Measurements from ENCODE around the gene EIF5A. TPM values are rescaled to one million over a fixed set of nuclear protein-coding genes. Genes with fewer than 3 reads are reported as not detected.

Gene EIF5A
- total and polyA plus RNA-seq, 2 of the 8 experiments (the other 6 are each of a cell fraction or from before 2014, with no cell fraction given): 717 to 1,172 TPM

DNA sequence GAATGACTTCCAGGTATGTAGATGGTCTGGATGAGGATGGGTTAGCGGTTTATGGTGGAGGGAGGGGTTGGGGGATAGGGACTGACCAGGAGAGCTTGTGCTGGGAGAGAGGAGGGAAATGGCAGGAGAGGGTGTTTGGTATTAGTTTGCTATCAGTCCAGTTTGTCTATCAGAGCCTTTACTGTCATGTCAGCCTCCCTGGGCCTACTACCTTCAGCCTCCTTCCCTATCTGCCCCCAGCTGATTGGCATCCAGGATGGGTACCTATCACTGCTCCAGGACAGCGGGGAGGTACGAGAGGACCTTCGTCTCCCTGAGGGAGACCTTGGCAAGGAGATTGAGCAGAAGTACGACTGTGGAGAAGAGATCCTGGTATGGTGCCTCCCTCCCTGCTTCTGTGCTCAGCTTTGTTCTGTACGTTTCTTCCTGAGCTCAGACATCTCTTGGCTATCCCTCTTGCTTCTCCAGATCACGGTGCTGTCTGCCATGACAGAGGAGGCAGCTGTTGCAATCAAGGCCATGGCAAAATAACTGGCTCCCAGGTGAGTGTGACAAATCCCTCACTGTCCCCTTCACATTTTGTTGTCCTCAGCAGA lies 3.8 kb downstream of the EIF5A start:
- Histone ChIP-seq H3K9me3 (ENCODE audit: insufficient read depth in 2 of 2, low read depth in 1 of 2, low read length in 1 of 2) (no peaks in the 10 kb centered on the region), H2AK5ac (ENCODE audit: low read depth, low read length) (no peak overlapping the region), H3K9ac (replicated peaks in 1 of 4; ENCODE audit: extremely low read depth in 1 of 4, low read depth in 3 of 4, low read length in 3 of 4) (no peak overlapping the region; a peak in 1 of 7 replicates), H3K4me3 (ENCODE audit: extremely low read depth in 1 of 4, insufficient read depth in 2 of 4, low read depth in 3 of 4, low read length in 4 of 4) (no peak overlapping the region), H2AFZ (ENCODE audit: low read length) (no peak overlapping the region), H2BK15ac (ENCODE audit: low read length) (no peak overlapping the region), H3K56ac (replicated peaks; ENCODE audit: insufficient read length, low read depth, low read length) (no peak overlapping the region), H3K4me1 (replicated peaks in 1 of 4; ENCODE audit: control insufficient read depth in 3 of 4, insufficient read depth in 4 of 4, low read length in 3 of 4) (peaks cover 0 to 19% (median 9%) of the 10 kb centered on the region in 4 experiments; a peak in 5 of 7 replicates), H4K91ac (replicated peaks; ENCODE audit: insufficient read length, low read length) (no peak overlapping the region), H2BK20ac (ENCODE audit: low read length) (no peak overlapping the region), H4K20me1 (replicated peaks in 1 of 2; ENCODE audit: control insufficient read depth in 1 of 2, insufficient read depth in 2 of 2, low read length in 2 of 2) (peaks cover 21 to 28% of the 10 kb centered on the region in 2 experiments), H3K27me3 (replicated peaks in 1 of 4; ENCODE audit: control insufficient read depth in 3 of 4, extremely low read depth in 1 of 4, insufficient read depth in 3 of 4, low read length in 3 of 4) (no peaks in the 10 kb centered on the region), H3K79me2 (ENCODE audit: control insufficient read depth in 1 of 2, insufficient read depth in 2 of 2, low read length in 2 of 2) (peaks cover 17 to 43% of the 10 kb centered on the region in 2 experiments), H4K8ac (ENCODE audit: extremely low read depth, insufficient read depth, low read length) (no peak overlapping the region), H2BK120ac (replicated peaks; ENCODE audit: low read depth, low read length) (no peak overlapping the region), H3K14ac (ENCODE audit: insufficient read length) (no peak overlapping the region), H3K27ac (ENCODE audit: low read depth, low read length) (no peak overlapping the region), H4K5ac (ENCODE audit: insufficient read length, low read depth, low read length) (no peak overlapping the region), H2BK5ac (ENCODE audit: low read depth, low read length) (no peak overlapping the region), H3K23me2 (ENCODE audit: low read depth, low read length) (peaks cover 10% of the 10 kb centered on the region), H3K4me2 (ENCODE audit: insufficient read depth in 1 of 2, low read depth in 2 of 2, low read length in 2 of 2) (no peak overlapping the region), H2BK12ac (ENCODE audit: low read depth, low read length) (no peak overlapping the region), H3K36me3 (ENCODE audit: control insufficient read depth in 2 of 4, insufficient read depth in 4 of 4, low read length in 3 of 4) (peaks cover 27 to 46% (median 36%) of the 10 kb centered on the region in 4 experiments), H3K18ac (ENCODE audit: extremely low read depth, low read length) (no peak overlapping the region), H3K23ac (ENCODE audit: insufficient read length) (no peak overlapping the region), H3K4ac (replicated peaks; ENCODE audit: insufficient read length, low read depth, low read length) (no peak overlapping the region), H3K79me1 (ENCODE audit: low read depth, low read length) (peaks cover 12% of the 10 kb centered on the region)
- 96 to 100% methylated on average over 1 to 7 of the region's 7 CpGs for WGBS, 2 experiments (ENCODE audit: extremely low coverage in 1 of 2, insufficient coverage in 1 of 2, insufficient read length in 1 of 2, insufficient replicate concordance in 2 of 2, low coverage in 1 of 2, low lambda C conversion rate in 2 of 2, missing lambda C conversion rate in 1 of 2)
- DNase-seq (ENCODE audit: low read depth in 1 of 2, low spot score in 2 of 2) (no peak), FAIRE-seq (no peak)
- POLR2A ChIA-PET (ENCODE audit: partially characterized antibody): interaction anchor here (0.6 to 11.3 kb wide), 16 partner anchors 10 to 290 kb away, joined by 3 to 223 read pairs (median 6); partner anchors contain the start of genes ACADVL, ACAP1, CLDN7 and DLG4
- CTCF ChIA-PET (ENCODE audit: partially characterized antibody): interaction anchor here (0.9 to 4.5 kb wide), 7 partner anchors 15 to 250 kb away, joined by 3 to 22 read pairs (median 3); partner anchors contain the start of gene GABARAP

All from H1 (cell line).